Erythroblast (primary cell): Measurements from ENCODE around the gene NR0B2.

Experiments used
- GATA1 ChIP-seq: IDR thresholded peaks from 2 replicates; pipeline ENCODE4 v1.6.1; 2011; ENCODE audit warnings: low read depth, mild to moderate bottlenecking, control low read depth, low read length, moderate library complexity
- POLR2A ChIP-seq: IDR thresholded peaks from 2 replicates; pipeline ENCODE4 v1.6.1; 2011; ENCODE audit warnings: mild to moderate bottlenecking, low read length

DNA sequence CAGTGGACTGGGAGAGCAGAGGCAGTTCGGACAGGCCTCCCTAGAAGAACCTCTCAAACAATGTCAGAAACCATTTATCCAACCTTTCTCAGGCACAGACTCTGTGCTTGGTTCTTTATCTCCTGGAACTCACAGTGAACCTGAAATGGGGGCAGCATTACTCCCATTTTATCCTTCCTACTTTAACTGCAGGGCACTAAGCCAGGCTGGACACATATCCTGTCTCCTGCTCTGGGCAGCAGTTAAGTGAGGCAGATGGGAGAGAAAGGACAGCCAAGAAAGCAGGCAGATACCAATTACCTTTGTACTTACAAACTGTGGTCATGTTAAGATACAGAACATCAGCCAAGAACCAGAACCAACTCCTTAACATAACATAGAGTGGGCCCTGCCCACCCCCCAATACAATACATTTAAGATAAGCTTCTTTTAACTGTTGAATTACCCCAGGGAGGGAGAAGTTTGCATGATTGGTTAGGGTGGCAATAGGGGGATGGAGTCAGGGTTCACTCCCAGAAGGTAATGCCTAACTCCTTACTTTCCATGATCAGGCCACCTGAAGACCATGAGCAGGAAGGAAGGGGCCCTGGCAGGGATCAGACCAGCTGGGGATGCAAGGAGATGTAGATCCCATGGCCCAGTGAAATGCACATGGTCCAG lies 35.6 kb upstream of the NR0B2 start:
- TF ChIP-seq POLR2A (no peak), GATA1 (no peak)
